Stimulated activated CD8-positive, alpha-beta memory T cell treated with anti-CD3 and anti-CD28 coated beads, Interleukin-12 subunit alpha, Interleukin-12 subunit beta, amount 100 ng/mL, for 24 hours (primary cell): ENCODE results near the gene AJUBA.
"Not testable (repeated sequence)": the region's sequence is repeated elsewhere in the genome, so short reads cannot be mapped to it uniquely, and the experiment has no call there.

Experiments used
- DNase-seq: peaks from one replicate; pipeline ENCODE4 v3.0.0-alpha.2; 2020; ENCODE audit errors: extremely low read depth

AJUBA gene

DNA sequence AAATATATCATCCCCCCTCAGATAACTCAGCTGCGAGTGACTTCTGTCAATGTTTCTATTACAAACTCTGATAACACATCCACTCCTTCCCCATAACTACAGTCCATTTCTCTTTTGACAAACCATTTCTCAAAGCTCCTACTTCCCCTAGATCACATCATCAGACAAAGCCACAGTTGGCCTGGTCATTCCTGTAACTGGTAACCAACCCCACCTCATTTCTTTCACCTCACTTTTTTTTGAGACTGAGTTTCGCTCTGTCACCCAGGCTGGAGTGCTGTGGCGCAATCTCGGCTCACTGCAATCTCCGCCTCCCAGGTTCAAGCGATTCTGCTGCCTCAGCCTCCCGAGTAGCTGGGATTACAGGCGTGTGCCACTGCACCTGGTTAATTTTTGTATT, 30.6 kb downstream of the AJUBA start:
- DNase-seq = not testable (repeated sequence)

DNA sequence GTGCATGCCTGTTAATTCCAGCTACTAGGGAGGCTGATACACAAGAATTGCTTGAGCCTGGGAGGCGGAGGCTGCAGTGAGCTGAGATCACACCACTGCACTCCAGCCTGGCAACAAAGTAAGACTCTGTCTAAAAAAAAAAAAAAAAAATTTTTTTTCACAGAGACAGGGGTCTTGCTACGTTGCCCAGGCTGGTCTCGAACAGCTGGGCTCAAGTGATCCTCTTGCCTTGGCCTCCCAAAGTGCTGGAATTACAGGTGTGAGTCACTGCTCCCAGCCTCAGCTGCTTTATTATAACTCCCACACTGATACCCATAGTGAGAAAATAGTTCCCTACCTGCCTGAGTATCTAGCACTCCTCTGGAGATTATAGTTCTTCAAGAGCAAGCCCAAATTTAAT, 36.7 kb downstream of the AJUBA start:
- no peak for DNase-seq

DNA sequence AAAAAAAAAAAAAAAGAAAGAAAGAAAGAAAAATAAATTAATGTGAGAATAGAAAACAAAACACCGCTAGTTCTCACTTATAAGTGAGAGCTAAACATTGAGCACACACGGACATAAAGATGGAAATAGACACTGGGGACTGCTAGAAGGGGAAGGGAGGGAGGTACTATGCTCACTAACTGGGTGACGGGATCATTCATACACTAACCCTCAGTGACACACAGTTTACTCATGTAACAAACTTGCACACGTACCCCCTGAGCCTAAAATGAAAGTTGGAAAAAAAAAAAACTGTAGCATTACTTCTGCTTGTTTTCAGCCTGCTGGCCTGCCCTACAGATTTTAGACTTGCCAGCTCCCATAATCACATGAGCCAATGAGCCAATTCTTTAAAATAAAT, 42.7 kb downstream of the AJUBA start:
- no peak for DNase-seq

DNA sequence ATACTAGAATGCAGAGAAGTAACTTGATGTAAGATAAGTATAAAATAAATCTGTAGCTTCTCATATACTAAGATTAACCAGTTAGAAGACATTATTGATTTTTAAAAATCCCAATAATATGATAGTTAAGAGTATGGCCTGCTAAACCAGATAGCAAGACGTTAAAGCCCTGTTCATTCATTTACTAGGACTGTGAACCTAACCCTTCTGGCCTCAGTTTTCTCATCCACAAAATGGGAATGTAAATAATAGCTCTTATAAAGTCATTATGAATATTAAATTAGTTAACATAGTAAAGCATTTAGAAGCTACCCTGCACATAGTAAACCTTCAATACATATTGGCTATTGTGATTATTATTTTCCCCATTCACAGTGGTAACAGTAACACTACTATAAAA, 47.2 kb downstream of the AJUBA start:
- no peak for DNase-seq

DNA sequence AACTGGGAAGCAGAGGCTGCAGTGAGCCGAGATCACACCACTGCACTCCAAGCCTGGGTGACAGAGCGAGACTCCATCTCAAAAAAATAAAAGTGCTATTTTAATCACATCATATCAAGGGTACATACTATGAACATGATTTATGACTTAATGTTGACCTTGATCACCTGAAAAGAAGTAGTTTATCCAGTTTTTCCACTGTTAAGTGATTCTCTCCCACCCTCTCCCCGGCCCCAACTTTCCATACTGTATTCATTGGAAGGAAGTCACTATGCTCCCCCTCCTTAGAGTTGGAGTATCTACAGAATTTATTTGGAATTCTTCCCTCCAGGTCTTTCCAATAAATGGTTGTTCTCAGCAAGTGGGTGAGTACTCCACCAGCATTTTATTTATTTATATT, 50.2 kb downstream of the AJUBA start:
- DNase-seq = no peak

DNA sequence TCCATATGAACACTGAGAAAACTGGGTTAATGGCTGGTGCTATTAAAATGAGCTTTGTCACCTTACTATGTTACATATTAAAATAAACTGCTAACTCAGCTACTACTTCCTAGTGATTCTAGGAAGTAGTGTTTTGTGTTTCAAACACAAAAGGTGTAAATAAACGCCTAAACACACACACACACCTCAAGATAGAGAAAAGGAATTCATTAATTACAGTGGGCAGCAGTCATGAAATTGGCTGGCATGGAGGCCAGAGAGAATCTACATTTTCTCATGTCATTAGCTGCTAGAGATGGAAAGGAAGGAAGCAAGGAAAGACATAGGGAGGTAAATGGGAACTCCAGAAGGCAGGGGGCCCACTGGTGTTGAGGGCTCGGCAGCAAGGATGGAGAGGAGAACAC, 52.4 kb downstream of the AJUBA start:
- no peak for DNase-seq

DNA sequence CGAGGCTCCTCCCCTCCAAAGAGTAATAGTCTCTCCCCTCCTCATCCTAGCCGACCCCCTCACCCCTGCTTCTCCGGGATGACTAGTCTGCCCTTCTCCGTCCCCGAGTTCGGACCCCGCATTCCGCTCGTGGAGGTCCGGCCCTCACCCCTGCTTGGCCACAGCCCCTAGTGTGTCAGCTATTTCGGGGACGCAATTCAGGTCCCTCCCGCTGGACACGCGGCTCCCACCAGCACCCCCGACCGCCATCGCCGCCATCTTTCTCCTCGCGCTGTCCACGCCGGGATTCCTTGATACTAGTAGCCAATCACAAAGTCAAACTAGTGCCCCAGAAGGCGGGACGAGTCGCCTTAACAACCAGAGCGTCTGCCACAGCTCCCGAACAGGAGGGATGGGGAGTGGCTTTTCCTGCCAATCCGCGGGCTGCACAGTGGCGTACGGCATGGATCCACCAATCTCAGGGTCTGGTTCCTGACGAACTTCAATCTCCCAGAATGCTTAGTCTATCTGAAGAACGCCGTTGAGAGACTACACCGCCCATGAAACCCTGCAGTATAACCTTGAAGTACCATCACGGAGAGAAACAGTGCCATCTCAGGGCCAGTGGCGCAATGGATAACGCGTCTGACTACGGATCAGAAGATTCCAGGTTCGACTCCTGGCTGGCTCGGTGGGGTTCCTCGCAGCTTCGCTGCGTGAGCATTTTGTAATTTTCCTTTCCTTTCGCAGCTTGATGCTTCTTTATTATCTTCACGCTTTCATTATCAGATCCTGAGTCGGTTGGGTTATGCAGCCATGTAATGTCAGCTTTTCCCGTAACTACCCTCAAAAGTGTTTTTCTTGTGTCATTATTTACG, 53.0 kb downstream of the AJUBA start, which contains the start of gene PRMT5:
Gene PRMT5, minus strand, starts transcription at position 273 of the 857 bp plus-strand sequence. Its CDS starts 15 bp downstream, at position 258.
- DNase-seq = peak; percentile 95

DNA sequence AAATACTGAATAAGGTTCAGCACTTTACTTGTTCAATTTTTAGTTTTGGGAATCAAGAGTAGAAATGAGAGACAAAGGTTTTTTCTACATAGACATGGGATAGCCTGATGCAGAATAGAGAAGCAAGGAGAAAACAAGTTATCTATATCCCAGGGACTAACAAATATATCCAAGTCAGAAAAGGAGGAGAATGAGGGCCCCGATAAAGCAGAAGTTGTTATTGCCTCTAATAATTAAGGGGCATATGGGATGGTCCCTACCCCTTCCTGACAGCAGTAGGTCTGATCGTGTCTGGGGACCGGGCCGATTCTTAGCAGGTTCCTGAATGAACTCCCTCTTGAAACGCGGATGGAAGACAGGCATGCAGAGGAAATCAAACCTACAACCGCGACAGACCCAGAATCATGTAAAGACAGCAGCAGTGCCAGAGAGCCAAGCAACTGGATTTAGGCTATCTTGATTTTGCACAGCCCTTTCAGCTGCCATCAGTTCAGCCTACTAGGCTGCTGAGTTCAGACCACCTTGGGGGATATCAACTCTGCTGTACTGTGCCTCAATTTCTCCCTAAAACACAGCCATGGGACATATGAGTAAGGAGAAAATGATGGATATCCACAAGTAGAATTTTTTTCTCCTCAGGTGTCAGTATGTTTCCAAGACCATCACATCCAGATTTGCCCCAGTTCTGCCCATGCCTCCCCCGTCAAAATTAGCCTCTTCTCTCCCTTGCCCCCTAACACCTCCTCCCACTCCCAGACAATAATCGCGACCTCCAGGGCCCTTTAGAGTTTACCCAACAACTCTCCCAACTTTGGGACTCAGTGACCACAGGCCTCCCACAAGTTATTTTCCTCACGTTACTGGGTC, 53.9 kb downstream of the AJUBA start:
- DNase-seq = no peak

DNA sequence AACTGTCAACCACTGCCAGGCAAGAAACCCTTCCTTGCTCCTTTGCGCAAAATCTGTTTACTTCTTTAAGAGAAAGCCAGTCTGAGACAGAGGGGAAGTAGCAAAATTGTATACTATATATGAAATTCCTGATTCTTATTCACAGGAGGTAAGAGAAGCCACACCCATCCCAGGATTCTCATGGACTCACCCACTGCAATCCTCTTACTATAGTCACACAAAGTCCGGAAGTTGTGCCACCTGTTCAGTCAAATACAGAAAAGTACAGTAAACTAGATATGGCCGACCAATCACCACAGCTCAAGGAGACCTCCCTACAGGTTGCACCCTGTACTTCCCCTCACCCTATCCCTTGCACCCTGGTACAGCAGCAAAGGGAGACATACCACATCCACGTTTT, 56.0 kb downstream of the AJUBA start:
- no peak for DNase-seq

DNA sequence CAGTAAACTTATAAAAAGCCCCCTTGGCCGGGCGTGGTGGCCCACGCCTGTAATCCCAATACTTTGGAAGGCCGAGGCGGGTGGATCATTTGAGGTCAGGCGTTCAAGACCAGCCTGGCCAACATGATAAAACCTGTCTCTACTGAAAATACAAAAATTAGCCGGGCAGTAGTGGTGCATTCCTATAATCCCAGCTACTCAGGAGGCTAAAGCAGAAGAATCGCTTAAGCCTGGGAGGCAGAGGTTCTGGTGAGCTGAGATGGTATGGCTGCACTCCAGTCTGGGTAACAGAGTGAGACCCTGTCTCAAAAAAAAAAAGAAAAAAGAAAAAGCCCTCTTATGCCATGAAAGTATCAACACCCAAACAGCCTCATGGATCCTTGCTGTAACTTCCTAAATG, 56.8 kb downstream of the AJUBA start:
- DNase-seq = no peak

DNA sequence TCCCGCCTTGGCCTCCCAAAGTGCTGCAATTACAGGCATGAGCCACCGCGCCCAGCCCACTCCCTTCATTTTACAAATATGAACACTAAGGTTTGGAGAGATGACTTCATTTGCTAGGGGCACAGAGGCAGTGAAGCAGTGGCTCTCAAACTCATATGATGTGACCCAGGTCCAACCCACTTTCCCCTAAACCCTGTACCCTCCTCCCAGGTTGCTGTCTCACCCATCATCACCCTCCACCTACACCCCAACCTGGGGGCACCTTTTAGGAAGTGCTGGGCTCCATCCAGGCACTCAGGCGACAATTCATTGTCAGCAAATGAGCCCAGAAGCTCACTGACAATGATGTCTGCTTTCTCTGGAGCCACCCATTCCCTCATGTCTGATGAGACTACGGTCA, 58.6 kb downstream of the AJUBA start:
- DNase-seq = no peak

DNA sequence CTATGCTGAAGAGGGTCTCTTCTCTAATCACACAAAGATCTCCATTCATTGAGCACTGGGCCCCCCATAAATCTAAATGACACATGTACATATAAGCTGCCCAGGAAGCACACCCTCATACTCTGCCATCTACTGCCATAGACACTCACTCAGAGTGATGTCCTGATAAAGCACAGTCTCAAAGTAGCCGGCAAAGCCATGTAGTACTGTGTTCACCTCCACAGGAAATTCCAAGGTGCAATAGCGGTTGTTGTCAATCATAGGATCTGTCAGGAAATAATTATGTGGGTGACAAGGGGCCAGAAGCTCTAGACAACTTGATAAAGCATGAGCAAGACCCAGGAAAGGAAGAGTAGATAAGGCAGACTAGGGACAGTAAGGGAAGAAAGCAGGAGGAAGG, 60.1 kb downstream of the AJUBA start:
- no peak for DNase-seq
